SK-N-SH (cell line): ENCODE results near the gene TFAP2C. TPM values are rescaled to one million over a fixed set of nuclear protein-coding genes. Genes with fewer than 3 reads are reported as not detected.

Source experiments
- CTCF ChIA-PET: fragments of 300-600, 350-600 bp; formaldehyde crosslinking; extraction: SDS; loops from one replicate; lab custom pipeline; 2021; lab: Yijun Ruan, JAX
- POLR2A ChIA-PET: fragments of 350-600 bp; sonication (Branson Sonifier 250); formaldehyde crosslinking; extraction: SDS; loops from one replicate; lab custom pipeline; 2020; ENCODE audit warnings: antibody characterized with exemption, inconsistent platforms; lab: Yijun Ruan, JAX
- DNase-seq: peaks from one replicate; pipeline ENCODE4 v3.0.0; 2012
- H2AFZ ChIP-seq: fragments of 200-600 bp; sonication (generic); 2 replicates; pipeline ENCODE4 v1.8.1; 2016; ENCODE audit warnings: antibody characterized with exemption, mild to moderate bottlenecking, low read depth
- H3F3A ChIP-seq: fragments of 200-600 bp; sonication (generic); replicated peaks from 2 replicates; pipeline ENCODE3; 2016; ENCODE audit warnings: antibody characterized with exemption, mild to moderate bottlenecking; ENCODE audit not compliant: insufficient read depth
- H3K27ac ChIP-seq, 2 experiments: fragments of 200-500 bp in 1 of 2; fragments of 200-600 bp in 1 of 2; sonication (Bioruptor generic) in 1 of 2; sonication (generic), shearing (Covaris generic) in 1 of 2; 2 replicates each; pipeline versions ENCODE4 v1.5.1 to v1.6.1; 2014 to 2016; ENCODE audit warnings: low read depth in 2 of 2, inconsistent platforms in 1 of 2, low read length in 1 of 2, mild to moderate bottlenecking in 1 of 2, mixed read lengths in 1 of 2
- H3K27me3 ChIP-seq: fragments of 200-600 bp; sonication (generic), shearing (Covaris generic); 2 replicates; pipeline ENCODE4 v1.6.1; 2016; ENCODE audit warnings: mixed run types; ENCODE audit not compliant: insufficient read depth
- H3K36me3 ChIP-seq, 2 experiments: fragments of 200-500 bp in 1 of 2; fragments of 200-600 bp in 1 of 2; sonication (Bioruptor generic) in 1 of 2; sonication (generic) in 1 of 2; replicated peaks in 1 of 2; 2 replicates each; pipeline versions ENCODE3 to v1.5.1; 2014 to 2016; ENCODE audit warnings: low read length in 1 of 2, mild to moderate bottlenecking in 1 of 2; ENCODE audit not compliant: insufficient read depth in 2 of 2, control insufficient read depth in 1 of 2
- H3K4me1 ChIP-seq, 2 experiments: fragments of 200-500 bp in 1 of 2; fragments of 200-600 bp in 1 of 2; sonication (Bioruptor generic) in 1 of 2; sonication (generic), shearing (Covaris generic) in 1 of 2; 2 replicates each; pipeline versions ENCODE4 v1.5.1 to v1.6.1; 2014 to 2016; ENCODE audit warnings: low read depth in 1 of 2, low read length in 1 of 2, mixed run types in 1 of 2; ENCODE audit not compliant: insufficient read depth in 2 of 2, control insufficient read depth in 1 of 2
- H3K4me2 ChIP-seq: fragments of 200-600 bp; sonication (generic), shearing (Covaris generic); 2 replicates; pipeline ENCODE4 v1.6.1; 2017; ENCODE audit warnings: mixed run types
- H3K4me3 ChIP-seq, 2 experiments: fragments of 200-500 bp in 1 of 2; fragments of 200-600 bp in 1 of 2; sonication (Bioruptor generic) in 1 of 2; sonication (generic), shearing (Covaris generic) in 1 of 2; 2 replicates each; pipeline versions ENCODE4 v1.5.1 to v1.8.1; 2014 to 2016; ENCODE audit warnings: low read depth in 2 of 2, inconsistent platforms in 1 of 2, low read length in 1 of 2, mild to moderate bottlenecking in 1 of 2, mixed read lengths in 1 of 2, moderate library complexity in 1 of 2
- H3K79me2 ChIP-seq: fragments of 200-600 bp; sonication (generic); 2 replicates; pipeline ENCODE4 v1.8.1; 2017; ENCODE audit warnings: mild to moderate bottlenecking; ENCODE audit not compliant: insufficient read depth
- H3K9ac ChIP-seq: fragments of 200-600 bp; sonication (generic); 2 replicates; pipeline ENCODE4 v1.6.1; 2017; ENCODE audit warnings: mixed run types
- H3K9me2 ChIP-seq: fragments of 200-600 bp; sonication (generic); 2 replicates; pipeline ENCODE4 v1.6.1; 2017; ENCODE audit warnings: mixed run types
- H3K9me3 ChIP-seq: fragments of 200-600 bp; sonication (generic); 2 replicates; pipeline ENCODE4 v1.6.1; 2017; ENCODE audit warnings: mixed run types, mild to moderate bottlenecking, moderate library complexity
- H4K20me1 ChIP-seq: fragments of 200-600 bp; sonication (generic); 2 replicates; pipeline ENCODE4 v1.6.1; 2017; ENCODE audit warnings: mild to moderate bottlenecking, mixed run types; ENCODE audit not compliant: insufficient read depth
- ELF1 ChIP-seq: IDR thresholded peaks from 2 replicates; pipeline ENCODE4 v1.4.0; 2012
- EP300 ChIP-seq, 2 experiments: IDR thresholded peaks; 2 replicates each; pipeline versions ENCODE4 v1.4.0 to v1.6.1; 2012; ENCODE audit warnings: borderline replicate concordance in 1 of 2, low read depth in 1 of 2, low read length in 1 of 2
- FOXJ3 ChIP-seq: sonication (generic); formaldehyde crosslinking; IDR thresholded peaks from 2 replicates; pipeline ENCODE4 v1.5.1; 2020; ENCODE audit warnings: mild to moderate bottlenecking, missing genetic modification reagents
- GABPA ChIP-seq: IDR thresholded peaks from 2 replicates; pipeline ENCODE4 v1.4.0; 2012; ENCODE audit warnings: low read depth, mild to moderate bottlenecking
- JUND ChIP-seq: IDR thresholded peaks from 2 replicates; pipeline ENCODE4 v1.4.0; 2012
- MEF2A ChIP-seq: IDR thresholded peaks from 2 replicates; pipeline ENCODE4 v1.4.0; 2012; ENCODE audit warnings: low read depth, borderline replicate concordance
- MXI1 ChIP-seq: IDR thresholded peaks from 2 replicates; pipeline ENCODE4 v1.6.1; 2012; ENCODE audit warnings: mild to moderate bottlenecking, low read depth, low read length, improper control_type of control experiment
- NFIC ChIP-seq: IDR thresholded peaks from 2 replicates; pipeline ENCODE4 v1.4.0; 2012; ENCODE audit warnings: borderline replicate concordance
- NRF1 ChIP-seq: IDR thresholded peaks from 2 replicates; pipeline ENCODE4 v1.6.1; 2012; ENCODE audit warnings: low read depth, mild to moderate bottlenecking, low read length
- RAD21 ChIP-seq: IDR thresholded peaks from 2 replicates; pipeline ENCODE4 v1.6.1; 2012; ENCODE audit warnings: mild to moderate bottlenecking, low read length
- RCOR1 ChIP-seq: fragments of 150-350 bp; IDR thresholded peaks from 2 replicates; pipeline ENCODE4 v1.6.1; 2017; ENCODE audit warnings: antibody characterized with exemption, low read length
- TAF1 ChIP-seq: IDR thresholded peaks from 2 replicates; pipeline ENCODE4 v1.6.1; 2012; ENCODE audit warnings: low read depth, mild to moderate bottlenecking, low read length, moderate library complexity, borderline replicate concordance
- TCF12 ChIP-seq: IDR thresholded peaks from 2 replicates; pipeline ENCODE4 v1.4.0; 2012
- YY1 ChIP-seq: IDR thresholded peaks from 2 replicates; pipeline ENCODE4 v1.4.0; 2012; ENCODE audit warnings: low read depth, mild to moderate bottlenecking
- WGBS: methylation state at CpG from one replicate; pipeline ENCODE4 v1.1.6; 2017; ENCODE audit warnings: low lambda C conversion rate; 5-methylcytosine and 5-hydroxymethylcytosine counted together
- polyA plus RNA-seq, 3 experiments: library from polyadenylated mRNA; depleted of rRNA; stranded (reverse); fragments of >200 nt; gene quantifications; 2 replicates each; pipeline ENCODE4 v1.2.3, GENCODE V29; 2012
- TF ChIP-seq, protein P1 (sequence below): fragments of 150-350 bp; IDR thresholded peaks from 2 replicates; pipeline ENCODE4 v1.6.1; 2016; ENCODE audit warnings: mild to moderate bottlenecking, low read depth, low read length
- TF ChIP-seq, protein P2 (sequence below): IDR thresholded peaks from 2 replicates; pipeline ENCODE4 v1.6.1; 2012; ENCODE audit warnings: mild to moderate bottlenecking, low read depth, low read length, moderate library complexity
- TF ChIP-seq, protein P3 (sequence below): IDR thresholded peaks from 2 replicates; pipeline ENCODE4; 2012
- TF ChIP-seq, protein P4 (sequence below): IDR thresholded peaks from 2 replicates; pipeline ENCODE4 v1.4.0; 2012; ENCODE audit warnings: low read depth, borderline replicate concordance

Gene TFAP2C
- polyA plus RNA-seq, 1 of the 3 experiments (the other 2 are of a cell fraction) = not detected

DNA sequence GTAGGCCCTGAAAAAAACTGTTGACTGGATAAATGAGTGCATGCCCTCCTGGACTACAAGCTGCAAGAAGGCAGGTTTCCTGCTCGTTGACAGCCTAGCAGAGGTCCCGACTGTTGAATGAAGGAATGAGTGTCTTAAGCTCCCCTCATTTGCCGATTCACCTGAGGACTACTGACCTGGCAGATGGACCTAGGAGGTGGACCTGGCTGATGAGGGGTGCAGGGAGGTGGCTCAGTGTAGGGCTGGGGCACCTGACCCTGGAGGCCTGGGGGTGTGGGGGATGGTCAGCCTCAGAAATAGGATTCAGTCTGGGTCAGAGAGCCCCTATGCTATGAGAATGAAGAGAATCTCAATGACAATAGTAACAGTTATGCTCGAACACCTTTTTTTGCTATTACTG is 11.6 kb upstream of the TFAP2C start:
- Histone ChIP-seq H3K9ac (no peak overlapping the region), H2AFZ (no peak overlapping the region), H3K27me3 (peaks cover 37% of the 10 kb centered on the region), H3F3A (no peaks in the 10 kb centered on the region), H3K9me3 (no peaks in the 10 kb centered on the region), H4K20me1 (no peaks in the 10 kb centered on the region)
- WGBS = 15% methylated on average over 4 of the region's 4 CpGs
- CTCF ChIA-PET = no interaction called here
- DNase-seq = no peak
- no peak for TF ChIP-seq RAD21
- TF ChIP-seq YY1 = no peak
- no peak for TF ChIP-seq FOXJ3
- no peak for TF ChIP-seq GABPA
- no peak for TF ChIP-seq NRF1
- no peak for TF ChIP-seq JUND
- no peak for TF ChIP-seq TCF12
- no peak for TF ChIP-seq ELF1
- TF ChIP-seq, protein P1, sequence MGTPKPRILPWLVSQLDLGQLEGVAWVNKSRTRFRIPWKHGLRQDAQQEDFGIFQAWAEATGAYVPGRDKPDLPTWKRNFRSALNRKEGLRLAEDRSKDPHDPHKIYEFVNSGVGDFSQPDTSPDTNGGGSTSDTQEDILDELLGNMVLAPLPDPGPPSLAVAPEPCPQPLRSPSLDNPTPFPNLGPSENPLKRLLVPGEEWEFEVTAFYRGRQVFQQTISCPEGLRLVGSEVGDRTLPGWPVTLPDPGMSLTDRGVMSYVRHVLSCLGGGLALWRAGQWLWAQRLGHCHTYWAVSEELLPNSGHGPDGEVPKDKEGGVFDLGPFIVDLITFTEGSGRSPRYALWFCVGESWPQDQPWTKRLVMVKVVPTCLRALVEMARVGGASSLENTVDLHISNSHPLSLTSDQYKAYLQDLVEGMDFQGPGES = no peak
- no peak for TF ChIP-seq MEF2A
- no peak for TF ChIP-seq EP300 (IDR thresholded peaks at IDR 0.05; ENCODE audit: borderline replicate concordance in 1 of 2, low read depth in 1 of 2, low read length in 1 of 2)
- TF ChIP-seq MXI1 = no peak
- no peak for TF ChIP-seq TAF1
- TF ChIP-seq NFIC = no peak
- TF ChIP-seq, protein P2, sequence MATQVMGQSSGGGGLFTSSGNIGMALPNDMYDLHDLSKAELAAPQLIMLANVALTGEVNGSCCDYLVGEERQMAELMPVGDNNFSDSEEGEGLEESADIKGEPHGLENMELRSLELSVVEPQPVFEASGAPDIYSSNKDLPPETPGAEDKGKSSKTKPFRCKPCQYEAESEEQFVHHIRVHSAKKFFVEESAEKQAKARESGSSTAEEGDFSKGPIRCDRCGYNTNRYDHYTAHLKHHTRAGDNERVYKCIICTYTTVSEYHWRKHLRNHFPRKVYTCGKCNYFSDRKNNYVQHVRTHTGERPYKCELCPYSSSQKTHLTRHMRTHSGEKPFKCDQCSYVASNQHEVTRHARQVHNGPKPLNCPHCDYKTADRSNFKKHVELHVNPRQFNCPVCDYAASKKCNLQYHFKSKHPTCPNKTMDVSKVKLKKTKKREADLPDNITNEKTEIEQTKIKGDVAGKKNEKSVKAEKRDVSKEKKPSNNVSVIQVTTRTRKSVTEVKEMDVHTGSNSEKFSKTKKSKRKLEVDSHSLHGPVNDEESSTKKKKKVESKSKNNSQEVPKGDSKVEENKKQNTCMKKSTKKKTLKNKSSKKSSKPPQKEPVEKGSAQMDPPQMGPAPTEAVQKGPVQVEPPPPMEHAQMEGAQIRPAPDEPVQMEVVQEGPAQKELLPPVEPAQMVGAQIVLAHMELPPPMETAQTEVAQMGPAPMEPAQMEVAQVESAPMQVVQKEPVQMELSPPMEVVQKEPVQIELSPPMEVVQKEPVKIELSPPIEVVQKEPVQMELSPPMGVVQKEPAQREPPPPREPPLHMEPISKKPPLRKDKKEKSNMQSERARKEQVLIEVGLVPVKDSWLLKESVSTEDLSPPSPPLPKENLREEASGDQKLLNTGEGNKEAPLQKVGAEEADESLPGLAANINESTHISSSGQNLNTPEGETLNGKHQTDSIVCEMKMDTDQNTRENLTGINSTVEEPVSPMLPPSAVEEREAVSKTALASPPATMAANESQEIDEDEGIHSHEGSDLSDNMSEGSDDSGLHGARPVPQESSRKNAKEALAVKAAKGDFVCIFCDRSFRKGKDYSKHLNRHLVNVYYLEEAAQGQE = no peak
- TF ChIP-seq, protein P3, sequence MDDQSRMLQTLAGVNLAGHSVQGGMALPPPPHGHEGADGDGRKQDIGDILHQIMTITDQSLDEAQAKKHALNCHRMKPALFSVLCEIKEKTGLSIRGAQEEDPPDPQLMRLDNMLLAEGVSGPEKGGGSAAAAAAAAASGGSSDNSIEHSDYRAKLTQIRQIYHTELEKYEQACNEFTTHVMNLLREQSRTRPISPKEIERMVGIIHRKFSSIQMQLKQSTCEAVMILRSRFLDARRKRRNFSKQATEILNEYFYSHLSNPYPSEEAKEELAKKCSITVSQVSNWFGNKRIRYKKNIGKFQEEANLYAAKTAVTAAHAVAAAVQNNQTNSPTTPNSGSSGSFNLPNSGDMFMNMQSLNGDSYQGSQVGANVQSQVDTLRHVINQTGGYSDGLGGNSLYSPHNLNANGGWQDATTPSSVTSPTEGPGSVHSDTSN = no peak
- no peak for TF ChIP-seq RCOR1
- TF ChIP-seq, protein P4, sequence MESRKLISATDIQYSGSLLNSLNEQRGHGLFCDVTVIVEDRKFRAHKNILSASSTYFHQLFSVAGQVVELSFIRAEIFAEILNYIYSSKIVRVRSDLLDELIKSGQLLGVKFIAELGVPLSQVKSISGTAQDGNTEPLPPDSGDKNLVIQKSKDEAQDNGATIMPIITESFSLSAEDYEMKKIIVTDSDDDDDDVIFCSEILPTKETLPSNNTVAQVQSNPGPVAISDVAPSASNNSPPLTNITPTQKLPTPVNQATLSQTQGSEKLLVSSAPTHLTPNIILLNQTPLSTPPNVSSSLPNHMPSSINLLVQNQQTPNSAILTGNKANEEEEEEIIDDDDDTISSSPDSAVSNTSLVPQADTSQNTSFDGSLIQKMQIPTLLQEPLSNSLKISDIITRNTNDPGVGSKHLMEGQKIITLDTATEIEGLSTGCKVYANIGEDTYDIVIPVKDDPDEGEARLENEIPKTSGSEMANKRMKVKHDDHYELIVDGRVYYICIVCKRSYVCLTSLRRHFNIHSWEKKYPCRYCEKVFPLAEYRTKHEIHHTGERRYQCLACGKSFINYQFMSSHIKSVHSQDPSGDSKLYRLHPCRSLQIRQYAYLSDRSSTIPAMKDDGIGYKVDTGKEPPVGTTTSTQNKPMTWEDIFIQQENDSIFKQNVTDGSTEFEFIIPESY = no peak
- TF ChIP-seq, all 33 proteins: peak for 0
- no peaks in the 10 kb centered on the region for H3K9me2 ChIP-seq
- no peaks in the 10 kb centered on the region for H3K79me2 ChIP-seq
- H3K4me1 ChIP-seq = no peaks in the 10 kb centered on the region
- no peak overlapping the region for H3K27ac ChIP-seq
- H3K4me3 ChIP-seq = no peak overlapping the region
- no peaks in the 10 kb centered on the region for H3K36me3 ChIP-seq
- H3K4me2 ChIP-seq = no peak overlapping the region
- POLR2A ChIA-PET = no interaction called here
